ENCODE measurements around the gene CCNE1.

- TF ChIP-seq POLR2A (IDR thresholded peaks at IDR 0.05), result no peak
- TF ChIP-seq CTCF (IDR thresholded peaks at IDR 0.05 in 4 of 5, conservative IDR thresholded peaks at IDR 0.05 in 1 of 5), result no peak
Observed at GRCh38 chr19:29832801-29833200, 21.0 kb downstream of the CCNE1 start.
